HG03439 (cell line): ENCODE results near the gene SNAI1.
"Not testable (repeated sequence)": the region's sequence is repeated elsewhere in the genome, so short reads cannot be mapped to it uniquely, and the experiment has no call there.

ENCODE experiments used
- ATAC-seq: cut with Tn5 transposase; IDR thresholded peaks from one replicate; pipeline ENCODE4 v1.9.1; 2021; ENCODE audit warnings: mild to moderate bottlenecking, moderate library complexity; ENCODE audit not compliant: unreplicated experiment

The SNAI1 gene

DNA sequence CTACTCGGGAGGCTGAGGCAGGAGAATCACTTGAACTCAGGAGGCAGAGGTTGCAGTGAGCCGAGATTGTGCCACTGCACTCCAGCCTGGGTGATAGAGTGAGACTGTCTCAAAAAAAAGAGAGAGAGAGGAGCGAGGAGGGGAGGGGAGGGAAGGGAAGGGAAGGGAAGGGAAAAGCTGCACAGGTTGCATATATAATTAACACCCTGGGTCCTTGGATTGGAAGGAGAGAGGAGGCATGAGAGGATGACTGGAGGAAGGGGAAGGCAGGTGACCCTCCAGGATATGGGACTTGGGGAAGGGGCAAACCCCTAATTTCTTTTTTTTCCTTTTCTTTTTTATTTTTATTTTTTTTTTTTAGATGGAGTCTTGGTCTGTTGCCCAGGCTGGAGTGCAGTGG lies 28.8 kb downstream of the SNAI1 start:
- not testable (repeated sequence) for ATAC-seq

DNA sequence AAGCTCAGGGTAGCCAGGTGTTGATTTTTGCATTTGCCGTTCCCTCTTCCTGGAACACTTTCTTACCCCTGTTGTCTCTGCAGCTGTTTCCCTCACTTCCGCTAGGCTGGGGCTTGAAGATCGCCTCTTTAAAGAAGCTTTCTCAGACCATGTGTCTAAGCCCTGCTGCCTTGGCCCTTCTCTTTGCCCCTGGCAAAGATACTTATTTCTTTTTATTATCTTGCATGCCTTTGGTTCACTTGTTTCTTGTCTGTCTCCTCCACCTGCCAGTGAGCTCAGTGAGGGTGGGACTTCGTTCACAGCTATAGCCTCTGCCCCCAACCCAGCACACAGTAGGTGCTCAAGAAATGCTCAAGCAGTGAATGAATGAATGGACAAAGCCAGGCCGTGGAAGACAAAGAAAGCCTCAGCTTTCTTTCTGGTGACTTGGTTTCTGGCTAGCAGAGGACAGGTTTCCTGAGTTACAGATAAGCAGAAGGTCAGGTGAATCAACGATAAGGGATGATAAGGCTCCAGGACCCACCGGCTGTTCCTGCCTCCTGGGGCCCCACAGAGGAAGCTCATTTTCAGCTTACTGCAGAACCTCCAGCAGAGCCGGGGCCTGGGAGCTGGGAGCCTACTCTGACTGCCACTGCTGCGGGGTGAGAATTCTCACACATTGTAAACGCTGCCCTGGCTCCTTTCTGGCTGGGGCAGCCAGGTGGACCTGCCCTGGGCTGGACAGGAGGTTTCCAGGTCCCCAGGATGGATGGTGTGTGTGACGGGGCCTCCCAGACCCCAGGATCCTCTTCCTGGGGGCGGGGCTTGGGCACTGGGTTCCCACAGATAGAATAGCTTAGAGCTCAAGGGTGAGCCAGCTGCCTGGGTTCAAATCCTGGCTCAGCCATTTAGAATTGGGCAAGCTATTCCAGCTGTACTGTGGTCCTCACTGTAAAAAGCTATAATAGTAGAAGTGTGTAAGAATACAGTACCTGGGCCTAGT lies 29.8 kb downstream of the SNAI1 start:
- no peak for ATAC-seq

DNA sequence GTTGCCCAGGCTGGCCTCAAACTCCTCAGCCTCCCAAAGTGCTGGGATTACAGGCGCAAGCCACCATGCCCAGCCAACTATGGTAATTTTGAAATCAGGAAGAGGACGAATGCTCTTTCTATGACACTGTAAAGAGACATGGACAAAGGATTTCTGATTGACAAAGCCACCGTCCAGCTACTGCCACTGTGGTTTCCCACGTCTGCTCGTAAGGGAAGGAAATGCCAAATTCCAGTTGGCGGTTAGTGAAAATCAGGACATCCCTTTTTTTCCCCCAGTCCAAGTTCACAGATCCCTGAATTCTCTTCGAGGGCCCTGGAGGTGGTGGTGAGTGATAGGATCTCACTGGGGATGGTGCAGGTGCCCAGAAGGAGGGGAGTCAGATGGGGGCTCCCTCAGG lies 31.2 kb downstream of the SNAI1 start:
- no peak for ATAC-seq

DNA sequence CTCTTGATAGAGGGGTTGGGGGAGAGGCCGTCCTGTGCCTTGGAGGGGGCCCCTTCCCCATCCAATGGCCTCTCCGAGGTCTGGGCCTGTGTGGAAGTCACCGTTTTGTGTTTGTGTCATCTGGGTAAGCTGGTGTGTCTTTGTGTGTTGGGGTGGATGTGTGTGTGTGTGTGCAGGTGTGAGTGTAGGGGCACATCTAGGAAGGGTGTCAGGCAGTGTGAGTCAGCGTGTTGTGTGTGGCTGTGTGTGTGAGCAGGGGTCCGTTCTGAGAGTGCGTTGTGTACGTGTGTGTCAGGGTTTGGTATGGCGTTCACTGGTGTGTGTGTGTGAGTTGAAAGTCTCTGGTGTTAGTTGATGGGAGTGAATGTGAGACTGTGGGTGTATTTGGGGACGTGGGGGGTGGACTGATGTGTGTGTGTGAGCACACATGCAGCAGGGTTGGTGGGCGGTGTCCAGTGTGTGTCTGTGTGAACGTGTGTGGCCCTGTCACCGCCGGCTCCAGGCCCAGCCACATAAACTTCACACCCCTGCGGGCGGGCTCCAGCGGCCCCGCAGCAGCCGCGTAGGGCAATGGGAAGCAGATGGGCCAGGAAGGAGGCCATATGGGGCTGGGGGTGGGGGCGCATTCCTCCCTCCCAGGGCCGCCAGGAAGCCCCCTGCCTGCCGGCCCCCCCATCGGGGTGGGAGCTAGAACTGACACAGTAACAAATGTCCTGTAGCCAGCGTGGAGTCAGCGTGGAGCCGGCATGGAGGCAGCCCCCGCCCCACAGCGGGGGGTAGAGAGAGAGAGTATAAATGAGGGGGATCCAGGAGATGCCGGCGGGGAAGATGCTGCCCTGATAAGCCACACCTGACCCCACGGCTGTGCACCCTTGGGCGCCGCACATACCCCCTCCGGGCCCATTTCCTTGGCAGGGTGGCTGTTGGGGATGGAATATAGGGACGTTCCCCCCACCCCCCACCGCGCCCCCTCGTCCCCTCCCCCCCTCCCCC lies 32.1 kb downstream of the SNAI1 start:
- no peak for ATAC-seq

DNA sequence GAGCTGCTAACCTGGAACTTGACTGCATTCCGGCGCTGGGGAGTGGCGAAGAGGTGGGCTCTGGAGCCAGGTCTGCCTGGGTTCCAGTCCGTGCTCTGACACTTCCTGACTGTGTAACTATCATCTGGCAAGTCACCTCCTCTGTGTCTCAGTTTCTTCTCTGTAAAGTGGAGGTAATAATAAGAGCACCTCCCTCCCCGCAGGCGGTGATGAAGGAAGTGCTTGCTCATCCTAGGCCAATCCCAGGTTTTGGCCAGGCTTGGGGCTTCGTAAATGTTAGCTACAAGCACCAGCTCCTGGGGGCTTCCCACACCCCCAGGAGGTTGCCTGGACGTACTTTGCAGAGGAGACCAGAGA lies 32.8 kb downstream of the SNAI1 start:
- ATAC-seq: no peak

DNA sequence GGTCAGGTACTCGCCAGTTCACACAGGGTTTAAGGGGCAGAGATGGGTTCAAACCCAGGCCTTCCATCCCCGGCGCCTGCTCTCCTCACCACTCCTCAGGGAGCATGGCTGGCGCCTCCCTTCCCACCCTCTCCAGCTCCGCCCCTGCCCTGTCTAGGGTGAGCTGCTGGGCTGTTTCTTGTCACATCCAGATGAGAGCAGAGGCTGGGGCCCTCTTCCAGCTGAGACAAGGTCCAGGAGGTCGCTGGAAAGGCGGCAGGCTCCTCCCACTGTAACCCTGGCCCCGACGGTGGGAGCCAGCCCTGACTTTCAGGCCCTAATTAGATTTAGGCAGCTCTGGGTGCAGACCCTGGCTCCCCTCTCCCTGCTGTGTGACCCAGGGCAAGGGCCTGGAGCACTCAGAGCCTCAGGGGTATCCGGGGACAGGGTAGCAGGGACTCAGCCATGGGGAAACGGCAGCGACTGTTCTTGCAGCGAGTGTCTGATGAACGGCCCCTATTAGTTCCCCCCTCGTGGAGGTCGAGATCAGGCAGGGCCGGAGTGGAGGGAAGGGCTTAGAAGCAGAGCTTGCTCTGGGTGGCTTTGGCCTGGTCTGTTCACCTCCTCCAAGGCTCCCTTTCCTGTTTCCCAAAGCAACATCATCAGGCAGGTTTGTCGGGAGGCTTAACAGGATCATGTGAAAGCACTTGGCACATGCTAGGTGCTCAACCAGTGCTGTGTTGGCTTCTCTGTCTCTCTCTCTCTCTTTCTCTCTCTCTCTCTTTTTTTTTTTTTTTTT lies 33.4 kb downstream of the SNAI1 start:
- ATAC-seq: no peak

DNA sequence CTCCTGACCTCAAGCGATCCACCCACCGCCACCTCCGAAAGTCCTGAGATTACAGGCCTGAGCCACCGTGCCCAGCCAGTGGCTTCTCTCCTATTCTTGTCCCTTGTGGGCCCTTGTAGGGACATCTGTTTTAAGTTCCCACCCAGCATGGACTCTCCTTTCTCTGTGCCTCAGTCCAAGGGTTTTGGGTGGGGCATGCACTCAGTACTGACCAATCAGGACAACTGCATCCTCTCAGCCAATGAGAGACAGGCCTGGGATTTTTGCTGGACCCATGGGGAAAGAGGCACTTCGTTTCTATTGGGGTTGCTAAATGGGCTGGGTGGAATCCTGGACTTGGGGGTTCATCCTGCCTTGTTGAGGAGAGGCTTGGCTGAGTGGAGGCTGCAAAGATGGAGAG lies 34.4 kb downstream of the SNAI1 start:
- ATAC-seq: no peak

DNA sequence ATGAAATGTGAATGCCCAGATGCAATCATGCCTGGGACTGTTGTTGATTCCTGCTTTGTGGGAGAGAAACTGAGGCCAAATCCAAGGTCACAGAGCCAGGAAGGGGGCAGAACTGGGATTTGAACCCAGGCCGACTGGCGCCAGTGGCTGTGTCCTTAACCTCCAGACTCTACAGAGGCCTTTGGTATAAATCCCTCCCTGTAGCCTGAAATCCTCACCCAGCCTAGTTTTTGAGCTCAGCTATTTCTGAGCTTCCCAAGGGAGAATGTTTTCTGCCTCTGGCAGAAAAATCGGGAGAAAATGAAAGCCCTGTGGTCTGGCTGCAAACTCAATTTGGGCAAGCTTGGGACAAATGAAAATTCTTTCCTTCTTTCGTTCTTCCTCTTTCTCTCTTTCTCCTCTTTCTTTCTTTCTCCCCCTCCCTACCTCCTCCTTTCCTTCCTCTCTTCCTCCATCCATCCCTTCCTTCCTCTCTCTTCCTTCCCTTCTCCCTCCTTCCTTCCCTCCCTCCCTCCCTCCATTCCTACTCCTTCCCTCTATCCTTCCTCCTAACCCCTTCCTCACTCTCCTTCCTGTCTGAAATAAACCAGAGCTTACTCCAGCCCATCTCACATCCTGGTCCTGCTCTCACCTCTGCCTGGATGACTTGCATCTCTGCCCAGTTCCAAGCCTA lies 34.9 kb downstream of the SNAI1 start:
- ATAC-seq: no peak

DNA sequence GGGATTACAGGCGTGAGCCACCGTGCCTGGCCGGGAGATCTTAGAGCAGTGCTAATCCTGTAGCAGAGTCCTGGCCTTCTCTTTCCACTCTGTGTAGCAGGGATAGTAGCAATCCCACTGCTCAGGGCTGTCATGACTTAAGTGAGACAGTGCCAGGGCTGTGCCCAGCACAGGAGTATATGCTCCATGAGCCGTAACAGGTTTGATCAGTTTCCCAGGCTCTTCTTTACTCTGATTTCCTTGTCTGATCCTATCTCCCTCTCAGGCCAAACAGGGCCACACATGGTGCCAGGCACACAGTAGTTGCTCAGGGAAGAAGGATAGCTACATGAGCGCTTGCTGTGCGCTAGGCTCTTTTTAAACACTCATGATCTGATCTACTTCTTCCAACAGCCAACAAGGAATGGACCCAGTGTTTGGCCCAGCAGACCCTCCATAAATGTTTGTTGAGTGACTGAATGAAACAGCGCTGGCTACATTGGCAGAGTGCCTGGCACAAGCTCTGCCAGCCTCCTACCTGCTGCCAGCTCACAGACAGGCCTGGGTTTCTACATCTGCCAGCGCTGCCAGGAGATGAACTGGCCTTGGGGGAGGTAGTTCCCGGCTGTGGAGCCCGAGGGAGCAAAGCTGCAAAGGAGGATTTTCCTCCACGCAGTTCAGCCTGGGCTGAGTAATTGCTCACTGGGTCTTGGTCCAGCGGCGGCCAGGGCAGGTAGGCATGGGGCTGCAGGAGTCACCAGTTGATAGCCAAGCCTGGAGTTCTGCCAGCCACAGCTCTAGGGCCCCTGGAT lies 36.9 kb downstream of the SNAI1 start:
- no peak for ATAC-seq

DNA sequence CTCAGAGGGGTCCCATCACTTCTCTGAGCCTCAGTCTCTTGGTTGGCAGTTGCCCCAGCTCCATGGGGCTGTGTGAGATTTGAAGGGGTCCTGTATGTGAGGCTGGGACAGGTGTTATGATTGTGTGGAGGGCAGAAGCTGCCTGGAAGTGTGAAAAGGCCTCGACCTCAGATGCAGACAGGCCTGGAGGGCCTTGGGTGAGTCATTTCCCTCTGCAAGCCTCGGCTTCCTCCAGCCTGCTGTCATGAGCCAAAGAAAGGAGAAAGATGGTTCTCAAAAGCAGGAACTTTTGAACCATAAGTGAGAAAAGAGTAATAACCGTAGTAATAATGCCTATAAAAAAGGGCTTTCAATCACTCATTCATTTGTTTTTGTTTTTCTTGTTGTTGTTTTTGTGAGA lies 37.5 kb downstream of the SNAI1 start:
- ATAC-seq: no peak

DNA sequence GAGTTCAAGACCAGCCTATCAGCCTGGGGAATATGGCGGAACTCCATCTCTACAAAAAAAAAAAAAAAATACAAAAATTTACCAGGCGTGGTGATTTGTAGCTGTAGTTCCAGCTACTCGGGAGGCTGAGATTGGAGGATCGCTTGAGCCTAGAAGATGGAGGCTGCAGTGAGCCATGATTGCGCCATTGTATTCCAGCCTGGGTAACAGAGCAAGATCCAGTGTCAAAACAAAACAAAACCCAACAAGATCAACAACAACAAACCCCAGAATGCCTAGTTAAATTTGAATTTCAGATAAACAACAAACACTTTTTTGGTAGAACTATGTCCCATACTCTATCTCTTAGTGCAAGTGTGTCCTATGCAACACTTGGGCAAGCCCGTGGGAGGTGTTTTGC lies 39.9 kb downstream of the SNAI1 start:
- no peak for ATAC-seq

DNA sequence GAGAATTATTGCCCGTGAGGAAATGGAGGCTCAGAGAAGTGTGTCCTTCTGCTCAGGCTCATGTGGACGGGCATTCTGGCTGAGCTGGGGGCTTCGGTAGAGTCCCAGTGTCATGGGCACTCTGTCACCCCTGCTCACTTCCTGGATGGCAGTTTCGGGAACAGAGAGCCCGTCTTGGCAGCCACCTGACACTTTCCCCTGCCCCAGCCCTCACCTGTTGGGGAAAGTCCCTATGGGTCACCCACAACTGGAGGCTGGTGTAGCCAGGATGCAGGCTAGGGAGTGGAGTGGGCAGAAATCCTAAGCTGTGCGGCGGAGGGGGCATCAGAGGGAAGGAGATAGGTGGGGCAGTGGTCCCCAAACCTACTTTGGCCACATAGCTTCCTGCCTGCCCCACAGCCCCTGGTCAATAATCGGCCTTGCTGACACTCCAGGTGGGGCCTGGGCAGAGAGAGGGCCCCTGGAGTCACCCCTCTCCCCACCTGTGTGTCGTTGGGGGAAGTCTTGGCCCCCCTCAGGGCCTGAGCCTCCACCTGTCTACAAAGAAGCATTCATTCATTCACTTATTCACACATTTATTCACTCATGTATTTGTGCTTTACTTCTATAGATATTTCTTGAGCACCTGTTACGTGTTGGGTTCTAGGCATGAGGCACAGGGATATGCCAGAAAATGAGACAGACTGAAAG lies 40.5 kb downstream of the SNAI1 start:
- no peak for ATAC-seq

DNA sequence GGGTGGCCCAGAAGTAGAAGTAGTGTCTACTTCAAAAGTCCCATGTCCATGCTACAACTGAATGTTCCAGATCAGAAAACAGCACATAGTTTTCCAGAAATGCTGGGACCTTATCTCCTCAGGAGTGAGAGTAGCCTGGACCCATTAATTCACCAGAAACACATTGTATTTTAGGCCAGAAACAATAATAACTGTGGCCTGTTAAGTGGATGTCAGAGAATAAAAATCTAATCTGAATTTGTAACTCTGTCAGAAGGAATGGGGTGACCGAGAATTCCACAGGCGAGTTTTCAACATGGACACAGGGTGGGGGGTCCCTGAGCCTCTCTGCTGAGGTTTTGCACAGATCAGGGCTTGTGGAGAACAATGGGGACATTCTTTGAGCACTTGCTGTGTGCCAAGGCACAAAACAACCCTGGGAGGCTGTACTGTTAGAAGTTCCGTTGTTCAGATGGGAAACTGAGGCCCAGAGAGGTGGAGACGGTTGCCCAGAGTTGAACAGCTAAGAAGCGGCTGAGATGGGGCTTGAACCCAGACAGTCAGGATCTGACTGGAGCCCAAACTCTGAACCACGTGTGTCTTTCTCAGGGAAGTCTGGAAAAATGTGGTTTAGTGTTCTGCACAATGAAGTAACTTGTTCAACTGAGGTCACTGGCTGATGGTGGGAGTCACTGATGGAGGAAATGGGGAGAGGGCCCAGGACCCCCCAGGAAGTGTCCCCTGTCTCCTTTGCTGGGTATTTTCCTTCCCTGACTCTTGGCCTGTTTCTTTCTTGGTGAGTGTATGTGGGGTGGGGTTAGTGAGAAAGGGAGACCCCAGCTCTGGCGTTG lies 44.2 kb downstream of the SNAI1 start:
- ATAC-seq: no peak

DNA sequence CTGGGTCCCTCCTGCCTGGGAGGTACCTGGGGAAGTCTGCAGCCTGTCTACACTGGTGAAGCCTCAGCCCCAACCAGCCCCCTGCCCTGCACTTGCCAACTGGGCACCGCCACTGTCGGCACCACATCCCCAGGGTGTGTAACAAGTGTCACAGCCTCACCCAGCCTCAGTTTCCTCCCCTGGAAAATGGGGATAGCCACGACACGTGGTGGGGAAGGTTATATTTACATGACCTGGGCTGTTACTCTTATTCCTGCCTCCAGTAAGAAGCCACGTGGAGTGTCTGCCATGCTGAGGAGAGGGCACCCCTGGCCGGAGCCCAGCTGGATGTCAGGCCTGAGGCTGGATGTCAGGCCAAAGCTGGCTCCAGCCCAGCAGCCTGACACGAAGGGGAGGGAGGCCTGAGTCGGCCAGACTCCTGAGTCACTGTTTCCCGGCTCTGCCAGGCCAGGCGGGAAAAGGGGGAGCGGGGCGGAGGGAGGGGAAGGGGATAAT lies 44.9 kb downstream of the SNAI1 start:
- no peak for ATAC-seq

DNA sequence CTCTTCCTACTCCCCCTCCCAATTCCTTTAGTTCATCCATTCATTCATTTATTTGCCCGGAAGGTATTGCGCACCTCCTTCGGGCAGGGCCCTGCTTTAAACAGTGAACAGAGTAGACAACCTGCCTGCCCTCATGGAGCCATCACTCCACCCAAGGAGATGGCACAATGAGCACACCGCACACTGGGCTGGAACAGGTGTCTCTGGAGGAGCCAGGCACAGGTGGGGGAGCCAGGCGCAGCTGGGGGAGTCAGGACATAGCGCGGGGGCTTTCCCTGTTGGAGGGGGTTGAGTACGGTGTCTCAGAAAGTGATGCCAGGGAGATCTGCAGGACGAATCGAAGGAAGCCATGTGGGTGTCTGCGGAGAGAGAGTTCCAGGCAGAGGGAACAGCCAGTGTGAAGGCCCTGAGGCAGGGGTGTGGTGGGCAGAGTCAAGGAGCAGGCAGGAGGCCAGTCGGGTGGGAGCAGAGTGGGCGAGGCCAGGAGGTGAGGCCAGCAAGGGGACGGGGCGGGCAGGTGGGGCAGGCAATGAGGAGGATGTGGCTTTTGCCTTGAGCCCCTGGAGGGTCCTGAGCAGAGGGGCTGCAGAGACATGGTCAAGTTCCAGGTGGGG lies 46.4 kb downstream of the SNAI1 start:
- ATAC-seq: no peak

DNA sequence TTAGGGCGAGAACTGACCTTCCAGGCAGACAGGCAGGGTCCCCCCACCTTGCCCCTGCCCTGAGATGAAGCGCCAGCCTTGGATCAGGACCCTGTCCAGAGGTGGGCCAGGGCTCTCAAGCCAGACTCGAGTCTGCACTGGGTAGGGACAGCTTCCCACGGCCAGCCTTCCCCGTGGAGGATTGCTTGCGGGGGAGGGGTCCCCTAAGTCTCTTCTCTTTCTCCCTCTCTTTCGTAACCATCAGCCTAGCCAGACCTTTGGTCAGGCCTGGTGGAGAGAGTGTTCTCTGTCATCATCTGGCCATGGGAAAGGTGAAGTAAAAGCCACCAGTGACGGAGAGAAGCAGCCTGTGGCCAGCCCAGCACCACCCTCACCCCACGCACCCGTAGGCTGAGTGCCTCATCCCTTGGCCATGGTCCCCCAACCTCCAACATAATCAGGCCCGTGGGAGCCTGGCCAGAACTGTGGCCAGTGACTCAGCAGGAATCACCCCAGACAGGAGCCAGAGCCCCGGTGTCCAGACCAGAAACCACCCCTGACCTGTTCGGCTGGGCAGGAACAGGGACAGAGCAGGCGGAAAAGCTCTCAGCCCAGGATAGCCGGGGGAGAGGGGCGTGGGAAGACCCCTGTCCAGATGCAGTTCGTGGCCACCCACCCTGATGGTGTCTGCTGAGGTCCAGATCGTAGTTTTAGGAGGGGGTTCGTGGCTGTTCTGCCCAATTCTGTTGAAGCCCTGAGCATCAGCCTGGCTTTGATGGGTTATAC lies 47.1 kb downstream of the SNAI1 start:
- ATAC-seq: no peak
